GM21423 (cell line): ENCODE results near the gene ASB6.

Experiments
- ATAC-seq: cut with Tn5 transposase; IDR thresholded peaks from one replicate; pipeline ENCODE4 v1.9.1; 2021; ENCODE audit warnings: mild to moderate bottlenecking, moderate library complexity; ENCODE audit not compliant: unreplicated experiment

Gene ASB6

GRCh38 chr9:129641750-129642585 is at the start of gene ASB6:
Gene ASB6, minus strand, starts transcription at chr9:129642151. Its CDS starts 152 bp downstream, at chr9:129641999.
- ATAC-seq, result peak; percentile 93

GRCh38 chr9:129688285-129689043 is 46.5 kb upstream of the ASB6 start:
- no peak for ATAC-seq

GRCh38 chr9:129687391-129687790 is 45.4 kb upstream of the ASB6 start:
- no peak for ATAC-seq

- no peak for ATAC-seq
Observed at GRCh38 chr9:129686736-129687135, 44.8 kb upstream of the ASB6 start.

GRCh38 chr9:129685933-129686259 is 43.9 kb upstream of the ASB6 start:
- no peak for ATAC-seq

GRCh38 chr9:129685220-129685932 is 43.4 kb upstream of the ASB6 start:
- no peak for ATAC-seq

- ATAC-seq, result no peak
Observed at GRCh38 chr9:129682381-129682780, 40.4 kb upstream of the ASB6 start.

GRCh38 chr9:129681924-129682323 is 40.0 kb upstream of the ASB6 start:
- no peak for ATAC-seq

GRCh38 chr9:129679537-129679936 is 37.6 kb upstream of the ASB6 start:
- ATAC-seq, result no peak

- ATAC-seq, result no peak
Observed at GRCh38 chr9:129678844-129679243, 36.9 kb upstream of the ASB6 start.

- no peak for ATAC-seq
Observed at GRCh38 chr9:129677456-129677855, 35.5 kb upstream of the ASB6 start.

- no peak for ATAC-seq
Observed at GRCh38 chr9:129676975-129677374, 35.0 kb upstream of the ASB6 start.

- no peak for ATAC-seq
Observed at GRCh38 chr9:129676287-129676686, 34.3 kb upstream of the ASB6 start.

- ATAC-seq, result no peak
Observed at GRCh38 chr9:129675620-129676019, 33.7 kb upstream of the ASB6 start.

GRCh38 chr9:129674229-129674628 is 32.3 kb upstream of the ASB6 start:
- ATAC-seq, result no peak

GRCh38 chr9:129673602-129674001 is 31.7 kb upstream of the ASB6 start:
- ATAC-seq, result no peak

GRCh38 chr9:129672702-129673101 is 30.8 kb upstream of the ASB6 start:
- ATAC-seq, result no peak

- no peak for ATAC-seq
Observed at GRCh38 chr9:129671519-129671918, 29.6 kb upstream of the ASB6 start.

- no peak for ATAC-seq
Observed at GRCh38 chr9:129671065-129671464, 29.1 kb upstream of the ASB6 start.

GRCh38 chr9:129669946-129670345 is 28.0 kb upstream of the ASB6 start:
- ATAC-seq, result no peak

- ATAC-seq, result no peak
Observed at GRCh38 chr9:129669141-129669718, 27.3 kb upstream of the ASB6 start.
